Measurements from ENCODE around the gene ARNT2. TPM values are rescaled to one million over a fixed set of nuclear protein-coding genes. Genes with fewer than 3 reads are reported as not detected.
"Not testable (repeated sequence)": the region's sequence is repeated elsewhere in the genome, so short reads cannot be mapped to it uniquely, and the experiment has no call there.

ARNT2 gene
- total RNA-seq, 1 donor from 2014 or later = 21.6 TPM

- DNase-seq (ENCODE audit: low read depth) = no peak
- no peaks in the 10 kb centered on the region for H3K36me3 ChIP-seq (ENCODE audit: control insufficient read depth, insufficient read depth, low read length)
- H3K27me3 ChIP-seq (ENCODE audit: control insufficient read depth, insufficient read depth, low read length) = no peaks in the 10 kb centered on the region
- no peak overlapping the region for H3K4me3 ChIP-seq (ENCODE audit: low read depth, low read length)
- no peak for TF ChIP-seq CTCF (IDR thresholded peaks at IDR 0.05; ENCODE audit: insufficient read depth, low read length, poor library complexity, severe bottlenecking)
These were observed 15.9 kb upstream of the ARNT2 start for GRCh38 chr15:80388326-80388725.

- no peak for TF ChIP-seq CTCF (IDR thresholded peaks at IDR 0.05; ENCODE audit: insufficient read depth, low read length, poor library complexity, severe bottlenecking)
- H3K27me3 ChIP-seq (ENCODE audit: control insufficient read depth, insufficient read depth, low read length) = no peaks in the 10 kb centered on the region
- H3K36me3 ChIP-seq (ENCODE audit: control insufficient read depth, insufficient read depth, low read length) = no peaks in the 10 kb centered on the region
- H3K4me3 ChIP-seq (ENCODE audit: low read depth, low read length) = no peak overlapping the region
- no peak for DNase-seq (ENCODE audit: low read depth)
These were observed 14.8 kb upstream of the ARNT2 start for GRCh38 chr15:80389370-80389769.

GRCh38 chr15:80390942-80391341 lies 13.2 kb upstream of the ARNT2 start:
- not testable (repeated sequence) for H3K27me3 ChIP-seq (ENCODE audit: control insufficient read depth, insufficient read depth, low read length); H3K36me3 ChIP-seq (ENCODE audit: control insufficient read depth, insufficient read depth, low read length); DNase-seq (ENCODE audit: low read depth); H3K4me3 ChIP-seq (ENCODE audit: low read depth, low read length)

GRCh38 chr15:80395616-80396015 lies 8.6 kb upstream of the ARNT2 start:
- H3K4me3 ChIP-seq (ENCODE audit: low read depth, low read length) = no peak overlapping the region
- no peaks in the 10 kb centered on the region for H3K27me3 ChIP-seq (ENCODE audit: control insufficient read depth, insufficient read depth, low read length)
- no peaks in the 10 kb centered on the region for H3K36me3 ChIP-seq (ENCODE audit: control insufficient read depth, insufficient read depth, low read length)
- TF ChIP-seq CTCF (IDR thresholded peaks at IDR 0.05; ENCODE audit: insufficient read depth, low read length, poor library complexity, severe bottlenecking) = no peak
- no peak for DNase-seq (ENCODE audit: low read depth)

- no peaks in the 10 kb centered on the region for H3K36me3 ChIP-seq (ENCODE audit: control insufficient read depth, insufficient read depth, low read length)
- no peaks in the 10 kb centered on the region for H3K27me3 ChIP-seq (ENCODE audit: control insufficient read depth, insufficient read depth, low read length)
- no peak for TF ChIP-seq CTCF (IDR thresholded peaks at IDR 0.05; ENCODE audit: insufficient read depth, low read length, poor library complexity, severe bottlenecking)
- DNase-seq (ENCODE audit: low read depth) = no peak
- no peak overlapping the region for H3K4me3 ChIP-seq (ENCODE audit: low read depth, low read length)
These were observed 8.1 kb upstream of the ARNT2 start for GRCh38 chr15:80396096-80396495.

- Histone ChIP-seq H3K4me3 (ENCODE audit: low read depth, low read length) (no peak overlapping the region), H3K36me3 (ENCODE audit: control insufficient read depth, insufficient read depth, low read length) (no peaks in the 10 kb centered on the region), H3K27me3 (ENCODE audit: control insufficient read depth, insufficient read depth, low read length) (no peaks in the 10 kb centered on the region)
- no peak for DNase-seq (ENCODE audit: low read depth)
- TF ChIP-seq CTCF (IDR thresholded peaks at IDR 0.05; ENCODE audit: insufficient read depth, low read length, poor library complexity, severe bottlenecking) = no peak
These were observed 4.7 kb upstream of the ARNT2 start for GRCh38 chr15:80399508-80399907.
